ENCODE measurements around the gene FHIT.

FHIT gene

DNA sequence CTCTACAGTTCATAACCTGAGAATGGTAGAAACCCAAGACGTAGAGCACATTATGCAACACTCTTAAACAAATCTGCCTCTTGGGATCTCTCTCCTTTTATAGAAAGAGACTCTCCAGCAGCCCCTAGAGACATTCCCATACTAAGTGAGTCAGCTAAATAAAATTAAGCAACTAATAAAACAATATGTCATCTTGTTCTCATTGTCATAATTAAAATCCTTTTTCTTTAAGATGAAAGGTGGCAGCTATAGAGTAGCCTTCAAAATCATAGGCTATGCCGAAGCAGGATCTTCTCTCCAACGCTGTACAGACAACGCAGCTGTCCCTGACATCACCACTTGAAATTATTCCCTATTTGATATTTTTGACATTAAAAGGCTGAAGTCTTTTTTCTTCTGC is 790.0 kb downstream of the FHIT start:
- TF ChIP-seq, protein P1, sequence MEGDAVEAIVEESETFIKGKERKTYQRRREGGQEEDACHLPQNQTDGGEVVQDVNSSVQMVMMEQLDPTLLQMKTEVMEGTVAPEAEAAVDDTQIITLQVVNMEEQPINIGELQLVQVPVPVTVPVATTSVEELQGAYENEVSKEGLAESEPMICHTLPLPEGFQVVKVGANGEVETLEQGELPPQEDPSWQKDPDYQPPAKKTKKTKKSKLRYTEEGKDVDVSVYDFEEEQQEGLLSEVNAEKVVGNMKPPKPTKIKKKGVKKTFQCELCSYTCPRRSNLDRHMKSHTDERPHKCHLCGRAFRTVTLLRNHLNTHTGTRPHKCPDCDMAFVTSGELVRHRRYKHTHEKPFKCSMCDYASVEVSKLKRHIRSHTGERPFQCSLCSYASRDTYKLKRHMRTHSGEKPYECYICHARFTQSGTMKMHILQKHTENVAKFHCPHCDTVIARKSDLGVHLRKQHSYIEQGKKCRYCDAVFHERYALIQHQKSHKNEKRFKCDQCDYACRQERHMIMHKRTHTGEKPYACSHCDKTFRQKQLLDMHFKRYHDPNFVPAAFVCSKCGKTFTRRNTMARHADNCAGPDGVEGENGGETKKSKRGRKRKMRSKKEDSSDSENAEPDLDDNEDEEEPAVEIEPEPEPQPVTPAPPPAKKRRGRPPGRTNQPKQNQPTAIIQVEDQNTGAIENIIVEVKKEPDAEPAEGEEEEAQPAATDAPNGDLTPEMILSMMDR (IDR thresholded peaks at IDR 0.05): no peak
- H3K4me2 ChIP-seq (ENCODE audit: low read length): no peak overlapping the region
- H3K27ac ChIP-seq: no peak overlapping the region

DNA sequence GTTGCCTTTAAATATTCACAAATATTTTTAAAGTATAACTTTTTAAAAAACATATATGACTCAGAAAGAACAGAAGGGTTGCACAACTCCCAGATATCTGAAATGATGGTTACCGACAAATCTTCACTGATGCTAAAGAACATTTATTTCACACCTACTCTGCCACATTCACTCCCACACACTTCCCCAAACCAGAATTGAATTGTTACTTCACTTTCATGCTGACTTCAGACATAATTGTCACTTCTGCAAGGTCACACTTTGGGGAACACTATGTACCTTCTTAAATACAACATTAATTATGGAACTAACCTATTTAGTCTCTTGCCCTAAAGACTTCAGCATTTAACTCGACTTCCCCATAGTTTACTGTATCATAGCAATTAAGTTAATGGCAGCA is 795.1 kb downstream of the FHIT start:
- Histone ChIP-seq H3K9ac (no peak overlapping the region), H2AFZ (no peak overlapping the region), H3K4me3 (ENCODE audit: low read depth, low read length) (no peak overlapping the region), H3K27ac (no peak overlapping the region), H3K4me1 (no peaks in the 10 kb centered on the region), H3K36me3 (ENCODE audit: control insufficient read depth, insufficient read depth, low read length) (no peaks in the 10 kb centered on the region), H3K9me3 (ENCODE audit: control insufficient read depth, low read length) (no peaks in the 10 kb centered on the region), H3K4me2 (ENCODE audit: low read length) (no peak overlapping the region), H3K27me3 (ENCODE audit: control insufficient read depth, insufficient read depth, low read length) (no peaks in the 10 kb centered on the region), H3K79me2 (no peaks in the 10 kb centered on the region)
- TF ChIP-seq, protein P1 (IDR thresholded peaks at IDR 0.05): no peak

More for the DNA sequence above, 790.0 kb downstream of the FHIT start:
- H3K4me1 ChIP-seq: no peaks in the 10 kb centered on the region
- H3K9me3 ChIP-seq (ENCODE audit: control insufficient read depth, low read length): no peaks in the 10 kb centered on the region
- no peaks in the 10 kb centered on the region for H3K79me2 ChIP-seq
- H3K36me3 ChIP-seq (ENCODE audit: control insufficient read depth, insufficient read depth, low read length): no peaks in the 10 kb centered on the region
- H2AFZ ChIP-seq: no peak overlapping the region
- H3K9ac ChIP-seq: no peak overlapping the region
- H3K4me3 ChIP-seq (ENCODE audit: low read depth, low read length): no peak overlapping the region
- H3K27me3 ChIP-seq (ENCODE audit: control insufficient read depth, insufficient read depth, low read length): no peaks in the 10 kb centered on the region

DNA sequence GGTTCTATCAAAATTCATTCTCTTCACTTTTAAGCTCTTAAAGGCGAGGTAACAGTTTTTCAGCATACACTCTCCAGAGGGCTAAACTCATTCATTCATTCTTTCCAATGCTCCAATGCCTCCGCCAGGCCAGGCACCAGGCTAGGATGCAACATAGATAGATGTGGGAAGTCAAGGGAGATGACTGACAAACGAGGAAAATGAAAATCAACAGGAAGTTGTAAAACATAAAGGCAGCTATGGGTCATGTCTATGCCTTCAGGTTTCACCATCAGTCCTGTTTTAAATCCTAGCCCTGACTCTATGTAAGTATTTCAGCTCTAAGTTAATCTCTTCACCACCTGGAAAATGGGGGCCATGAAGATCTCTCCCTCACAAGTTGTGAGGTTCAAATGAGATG is 797.9 kb downstream of the FHIT start:
- no peaks in the 10 kb centered on the region for H3K36me3 ChIP-seq (ENCODE audit: control insufficient read depth, insufficient read depth, low read length)
- no peak overlapping the region for H2AFZ ChIP-seq
- TF ChIP-seq, protein P1 (IDR thresholded peaks at IDR 0.05): no peak
- H3K79me2 ChIP-seq: no peaks in the 10 kb centered on the region
- no peaks in the 10 kb centered on the region for H3K27me3 ChIP-seq (ENCODE audit: control insufficient read depth, insufficient read depth, low read length)
- no peak overlapping the region for H3K4me3 ChIP-seq (ENCODE audit: low read depth, low read length)
- no peak overlapping the region for H3K9ac ChIP-seq
- no peak overlapping the region for H3K4me2 ChIP-seq (ENCODE audit: low read length)
- H3K4me1 ChIP-seq: no peaks in the 10 kb centered on the region
- no peaks in the 10 kb centered on the region for H3K9me3 ChIP-seq (ENCODE audit: control insufficient read depth, low read length)
- no peak overlapping the region for H3K27ac ChIP-seq

DNA sequence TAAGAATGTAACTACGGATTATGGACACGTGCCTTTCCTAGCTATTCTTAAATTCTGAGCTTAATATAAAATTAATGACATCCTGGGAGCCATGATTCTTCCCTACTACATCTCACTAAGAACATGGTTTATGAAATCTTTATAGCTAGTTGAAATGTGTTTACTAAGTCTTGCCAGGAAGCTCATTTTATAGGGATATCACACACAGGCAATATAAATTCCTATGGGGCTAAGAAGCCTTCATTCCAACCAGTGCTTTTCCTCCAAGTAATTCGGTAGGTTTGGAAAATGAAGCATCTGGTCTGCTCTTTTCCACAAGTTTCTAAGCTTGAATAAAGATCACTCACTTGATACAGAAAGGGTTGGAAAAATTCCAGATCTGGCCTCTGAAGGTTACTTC is 802.6 kb downstream of the FHIT start:
- Histone ChIP-seq H3K4me3 (ENCODE audit: low read depth, low read length) (no peak overlapping the region), H3K4me2 (ENCODE audit: low read length) (no peak overlapping the region), H3K79me2 (no peaks in the 10 kb centered on the region), H3K4me1 (no peaks in the 10 kb centered on the region), H3K36me3 (ENCODE audit: control insufficient read depth, insufficient read depth, low read length) (no peaks in the 10 kb centered on the region), H3K9me3 (ENCODE audit: control insufficient read depth, low read length) (no peaks in the 10 kb centered on the region), H3K27me3 (ENCODE audit: control insufficient read depth, insufficient read depth, low read length) (no peaks in the 10 kb centered on the region), H2AFZ (no peak overlapping the region), H3K27ac (no peak overlapping the region), H3K9ac (no peak overlapping the region)
- TF ChIP-seq, protein P1 (IDR thresholded peaks at IDR 0.05): no peak

DNA sequence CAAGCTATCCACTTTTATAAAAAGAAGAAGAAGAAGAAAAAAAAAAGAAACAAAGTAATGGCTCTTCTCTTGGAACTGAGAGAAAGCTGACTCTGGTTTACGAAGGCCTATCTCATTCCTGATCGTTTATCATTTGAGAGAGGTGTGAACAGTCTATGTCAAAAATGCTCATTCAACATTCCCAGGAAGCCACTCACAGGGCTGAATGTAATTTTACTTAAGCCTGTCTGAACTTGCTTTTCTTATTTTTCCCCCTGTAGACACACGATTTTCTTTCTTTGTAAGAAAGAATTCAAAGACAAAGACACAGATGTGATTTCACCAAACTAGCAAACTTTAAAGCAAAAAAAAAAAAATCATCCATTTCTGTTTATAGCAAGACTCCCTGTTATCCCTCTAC is 805.8 kb downstream of the FHIT start:
- no peak overlapping the region for H3K4me3 ChIP-seq (ENCODE audit: low read depth, low read length)
- H2AFZ ChIP-seq: no peak overlapping the region
- H3K4me1 ChIP-seq: no peaks in the 10 kb centered on the region
- H3K4me2 ChIP-seq (ENCODE audit: low read length): no peak overlapping the region
- no peaks in the 10 kb centered on the region for H3K27me3 ChIP-seq (ENCODE audit: control insufficient read depth, insufficient read depth, low read length)
- no peak overlapping the region for H3K27ac ChIP-seq
- no peak overlapping the region for H3K9ac ChIP-seq
- no peaks in the 10 kb centered on the region for H3K9me3 ChIP-seq (ENCODE audit: control insufficient read depth, low read length)
- no peaks in the 10 kb centered on the region for H3K79me2 ChIP-seq
- TF ChIP-seq, protein P1 (IDR thresholded peaks at IDR 0.05): no peak
- H3K36me3 ChIP-seq (ENCODE audit: control insufficient read depth, insufficient read depth, low read length): no peaks in the 10 kb centered on the region
